CMK (cell line): ENCODE results near the gene MYEOV.

Experiments
- DNase-seq: peaks from one replicate; pipeline ENCODE4 v3.0.0-alpha.2; 2010; ENCODE audit warnings: low read depth

MYEOV gene

GRCh38 chr11:69293819-69294505 lies at the start of gene MYEOV:
TSS of gene MYEOV (plus strand) at chr11:69294155. CDS start at chr11:69295355, 1,200 bp downstream.
- peak; percentile 79 for DNase-seq

DNA sequence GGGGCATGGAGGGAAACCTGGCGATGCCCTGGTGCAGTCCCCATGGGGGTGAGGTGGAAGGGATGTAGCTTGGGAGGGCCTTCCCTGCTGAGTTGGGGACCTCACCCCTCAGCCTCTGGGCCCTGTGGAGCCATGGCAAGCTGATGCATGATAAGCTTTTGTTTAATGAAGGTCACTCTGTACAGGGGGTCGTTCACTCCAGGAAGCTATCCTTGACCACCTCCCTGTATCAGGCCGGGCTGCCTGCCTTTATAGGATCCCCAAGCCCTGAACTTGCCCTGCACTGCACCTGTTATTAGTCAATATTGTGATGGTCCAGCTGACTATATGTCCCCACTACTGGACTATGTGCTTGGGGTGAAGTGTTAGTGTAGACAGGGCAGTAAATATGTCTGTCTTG lies 49.7 kb upstream of the MYEOV start:
- DNase-seq: no peak

GRCh38 chr11:69245041-69245440 lies 48.9 kb upstream of the MYEOV start:
- DNase-seq: no peak

- no peak for DNase-seq
These were observed 48.2 kb upstream of the MYEOV start for GRCh38 chr11:69245491-69246345.

DNA sequence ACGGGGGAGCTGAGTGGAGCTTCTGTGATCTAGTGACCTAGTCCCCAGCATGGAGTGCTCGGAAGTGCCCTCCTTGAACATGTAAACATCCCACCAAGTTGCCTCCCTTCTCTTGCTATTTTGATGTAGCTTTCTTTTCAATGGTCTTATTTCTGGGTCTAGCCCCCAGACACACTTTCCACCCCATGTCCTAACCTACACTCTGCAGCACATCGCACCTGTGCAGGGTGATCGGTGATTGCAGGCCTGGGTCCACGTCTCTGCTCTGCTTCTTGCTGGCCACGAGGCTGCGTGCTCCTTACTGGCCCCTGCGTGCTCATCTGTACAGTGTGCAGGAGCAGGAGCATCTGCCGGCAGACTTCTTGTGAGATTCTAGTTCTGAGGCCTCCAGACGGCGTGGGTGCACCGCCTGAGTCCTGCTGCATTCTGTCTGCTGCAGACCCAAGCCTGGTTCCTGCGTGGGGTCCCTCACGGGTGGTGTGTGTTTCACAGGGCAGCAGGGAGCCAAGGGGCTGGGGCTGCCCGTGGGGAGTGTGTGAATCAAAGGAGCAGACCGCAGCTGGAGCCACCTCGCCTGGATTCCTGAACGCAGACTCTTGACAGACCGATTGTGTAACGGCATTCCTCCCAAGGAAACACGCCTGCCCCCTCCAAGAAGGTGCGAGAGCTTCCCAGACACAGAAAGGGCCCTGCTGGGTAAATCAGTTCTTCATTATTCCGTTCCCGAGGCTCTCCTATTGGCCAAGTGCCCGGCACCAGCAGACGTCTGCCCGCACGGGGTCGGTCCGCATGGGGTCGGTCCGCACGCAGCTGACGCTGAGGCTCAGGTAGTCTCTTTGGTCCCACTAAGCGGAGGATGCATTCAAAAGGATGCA lies 44.4 kb upstream of the MYEOV start:
- DNase-seq: no peak

- DNase-seq: no peak
These were observed 43.5 kb upstream of the MYEOV start for GRCh38 chr11:69250186-69251056.

- DNase-seq: no peak
These were observed 42.9 kb upstream of the MYEOV start for GRCh38 chr11:69251057-69251393.

DNA sequence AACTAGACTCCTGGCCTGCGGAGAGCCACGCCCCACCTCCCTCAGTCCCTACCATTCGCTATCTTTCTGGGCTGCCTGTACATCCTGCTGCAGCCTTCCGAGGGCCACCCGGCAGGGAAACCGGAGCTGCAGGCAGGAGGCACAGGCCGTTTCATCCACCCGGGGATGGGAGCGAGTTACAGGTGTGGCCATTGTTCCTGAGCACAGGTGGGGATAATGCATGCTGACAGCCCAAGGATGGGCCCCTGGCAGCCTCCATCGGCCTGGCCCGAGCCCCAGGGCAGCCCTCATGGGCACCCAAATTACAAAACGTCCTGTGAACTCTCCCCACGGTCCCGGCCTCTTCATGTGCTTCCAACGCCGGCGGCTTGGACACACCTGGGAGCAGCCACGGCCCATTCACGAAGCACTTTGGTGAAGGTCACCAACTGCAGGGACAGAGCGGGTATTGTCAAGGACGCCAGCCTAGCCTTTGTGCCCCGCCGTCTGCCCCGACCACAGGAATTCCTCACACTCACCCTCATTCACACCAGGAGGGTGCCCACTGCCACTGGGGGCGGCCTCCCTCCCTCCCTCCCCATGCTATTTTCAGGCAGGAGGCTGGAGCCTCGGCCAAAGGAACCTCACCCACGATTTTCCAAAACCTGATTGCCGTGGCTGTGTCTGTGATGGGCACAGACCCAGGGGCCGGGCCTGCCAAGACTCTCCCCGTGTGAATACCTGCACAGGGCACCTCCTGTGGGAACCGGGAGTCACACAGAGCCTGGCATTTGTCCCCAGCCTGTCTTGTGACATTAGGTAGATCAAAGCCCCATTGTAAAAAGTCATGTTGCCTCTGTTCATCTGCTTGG lies 42.1 kb upstream of the MYEOV start:
- no peak for DNase-seq

DNA sequence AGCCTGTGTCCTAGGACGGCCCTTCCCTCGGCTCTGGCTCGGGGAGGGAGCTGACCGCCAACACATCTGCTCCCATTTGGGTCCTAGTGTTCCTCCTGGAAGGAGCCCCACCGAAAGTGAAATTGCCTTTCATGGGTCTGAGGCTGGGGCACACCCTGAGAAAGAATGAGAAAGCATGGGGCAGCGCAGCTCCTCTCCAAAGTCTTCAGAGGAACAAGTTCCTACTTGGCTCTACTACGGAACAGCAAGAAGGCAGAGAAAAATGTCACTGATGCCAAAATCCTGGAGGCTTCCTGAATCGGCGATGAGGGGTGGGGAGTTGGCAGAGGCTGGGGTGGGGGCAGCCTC lies 41.5 kb upstream of the MYEOV start:
- DNase-seq: no peak

DNA sequence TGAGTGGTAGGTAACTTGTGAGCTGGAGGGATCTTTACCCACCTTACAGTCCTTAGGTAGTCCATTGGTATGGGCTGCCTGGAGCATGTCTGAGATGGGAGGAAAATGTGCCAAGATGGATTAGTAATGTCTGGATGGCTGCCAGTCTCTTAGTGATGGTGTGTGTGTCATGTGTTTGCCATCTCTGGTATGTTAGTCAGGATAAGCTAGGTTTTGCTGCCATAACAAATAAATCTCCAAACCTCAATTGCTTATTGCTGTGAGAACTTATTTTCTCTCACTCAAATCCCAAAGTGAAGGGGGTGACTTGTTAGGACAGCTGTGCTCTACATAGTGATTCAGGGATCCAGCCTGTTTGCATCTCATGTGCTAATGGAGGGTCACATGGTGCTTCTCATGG lies 40.9 kb upstream of the MYEOV start:
- no peak for DNase-seq

- no peak for DNase-seq
These were observed 36.8 kb upstream of the MYEOV start for GRCh38 chr11:69257134-69257533.

DNA sequence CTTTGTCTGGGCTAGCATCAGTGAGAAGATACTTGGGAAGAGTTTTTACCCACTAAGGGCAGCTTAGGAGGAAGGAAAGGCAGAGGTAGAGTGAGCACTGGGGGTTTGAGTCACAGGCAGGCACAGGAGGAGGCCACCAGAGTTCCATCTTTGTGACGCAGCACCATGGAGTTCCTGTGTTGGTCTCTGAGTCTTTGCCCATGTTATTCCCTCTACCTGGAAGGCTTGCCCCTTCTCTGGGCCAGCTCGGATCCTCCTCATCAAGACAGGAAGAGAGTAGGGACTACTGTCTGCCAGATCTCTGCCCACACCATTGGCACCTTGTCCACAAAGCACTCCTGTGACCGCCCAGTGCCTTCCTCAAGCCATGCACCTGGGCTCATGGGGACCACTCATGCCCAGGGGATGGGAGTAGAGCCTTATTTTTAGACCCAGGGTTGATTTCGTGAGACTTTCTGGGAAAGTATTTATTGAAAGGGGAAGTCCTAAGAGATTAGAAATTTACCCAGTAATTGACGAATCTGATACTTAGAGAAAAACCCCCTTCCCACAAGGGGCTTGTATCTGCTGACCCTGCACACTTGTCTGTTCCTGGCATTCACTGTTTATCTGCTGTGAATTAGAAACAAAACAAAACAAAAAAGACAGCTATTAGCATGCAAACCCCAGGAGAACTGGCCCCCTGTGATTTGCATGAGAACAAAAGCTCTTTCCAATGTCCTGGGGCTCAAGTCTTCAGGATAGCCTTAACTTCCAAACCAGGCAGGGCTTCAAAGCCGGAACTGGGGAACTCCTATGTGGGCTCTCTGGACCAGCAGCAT lies 35.9 kb upstream of the MYEOV start:
- no peak for DNase-seq

DNA sequence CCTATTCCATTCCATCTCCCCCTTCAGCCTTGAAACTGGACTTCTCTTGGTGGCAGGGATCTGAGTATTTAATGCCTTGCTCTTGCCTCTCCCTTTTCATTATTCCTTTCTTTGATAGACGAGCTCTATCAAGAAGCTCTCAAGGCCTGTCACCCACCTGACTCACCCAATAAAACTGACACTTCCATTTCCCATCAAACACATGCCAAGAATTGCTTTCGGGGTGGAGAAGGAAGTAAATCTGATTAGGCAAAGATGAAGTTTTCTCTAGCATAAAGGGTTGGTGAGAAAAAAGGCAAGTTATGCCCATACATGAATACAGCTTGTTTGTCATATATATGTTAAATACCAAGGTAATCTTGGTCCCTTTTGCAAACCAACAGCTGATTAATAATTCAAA lies 34.9 kb upstream of the MYEOV start:
- DNase-seq: no peak

GRCh38 chr11:69260622-69261021 lies 33.3 kb upstream of the MYEOV start:
- DNase-seq: no peak

- DNase-seq: no peak
These were observed 32.8 kb upstream of the MYEOV start for GRCh38 chr11:69261116-69261515.

- no peak for DNase-seq
These were observed 30.8 kb upstream of the MYEOV start for GRCh38 chr11:69262918-69263735.

DNA sequence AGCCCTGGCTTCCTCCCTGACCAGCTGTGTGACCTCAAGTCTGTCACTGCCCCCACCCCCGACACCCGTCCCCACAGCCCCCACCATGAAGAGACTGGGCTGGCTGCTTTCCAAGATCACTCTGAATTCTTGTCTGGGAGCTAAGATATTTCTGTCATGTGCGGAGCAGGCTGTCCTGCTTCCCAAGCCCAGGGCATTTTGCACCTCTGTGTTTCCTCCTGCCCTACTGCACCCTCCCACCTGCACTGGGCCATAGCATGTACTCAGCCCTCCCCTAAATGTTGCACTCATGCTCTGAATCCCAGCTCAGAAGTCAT lies 30.3 kb upstream of the MYEOV start:
- DNase-seq: no peak

GRCh38 chr11:69264486-69264885 lies 29.5 kb upstream of the MYEOV start:
- no peak for DNase-seq

GRCh38 chr11:69265210-69265609 lies 28.7 kb upstream of the MYEOV start:
- DNase-seq: no peak
